Fibroblast of skin of right biceps (primary cell): ENCODE measurements around the gene KCNIP4.
A peak's percentile ranks its signal among the peaks of the same experiment; 100 is the strongest.
"Not testable (repeated sequence)": the region's sequence is repeated elsewhere in the genome, so short reads cannot be mapped to it uniquely, and the experiment has no call there.

ENCODE experiments used
- DNase-seq: peaks from one replicate; pipeline ENCODE4 v3.0.0-alpha.2; 2013

KCNIP4 gene

GRCh38 chr4:21948347-21949072 is at the start of gene KCNIP4:
Gene KCNIP4, minus strand, starts transcription at chr4:21948772.
- peak; percentile 23 for DNase-seq

DNA sequence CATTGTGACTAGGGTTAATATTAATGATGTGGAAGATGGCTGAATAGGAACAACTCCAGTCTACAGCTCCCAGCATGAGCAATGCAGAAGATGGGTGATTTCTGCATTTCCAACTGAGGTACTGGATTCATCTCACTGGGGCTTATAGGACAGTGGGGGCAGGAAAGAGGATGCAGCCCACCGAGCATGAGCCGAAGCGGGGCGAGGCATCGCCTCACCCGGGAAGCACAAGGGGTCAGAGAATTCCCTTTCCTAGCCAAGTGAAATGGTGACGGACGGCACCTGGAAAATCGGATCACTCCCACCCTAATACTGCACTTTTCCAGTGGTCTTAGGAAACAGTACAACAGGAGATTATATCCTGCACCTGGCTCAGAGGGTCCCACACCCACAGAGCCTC is 48.0 kb upstream of the KCNIP4 start:
- DNase-seq: not testable (repeated sequence)

- peak; percentile 69 for DNase-seq
Observed at GRCh38 chr4:21992330-21992729, 43.8 kb upstream of the KCNIP4 start.

DNA sequence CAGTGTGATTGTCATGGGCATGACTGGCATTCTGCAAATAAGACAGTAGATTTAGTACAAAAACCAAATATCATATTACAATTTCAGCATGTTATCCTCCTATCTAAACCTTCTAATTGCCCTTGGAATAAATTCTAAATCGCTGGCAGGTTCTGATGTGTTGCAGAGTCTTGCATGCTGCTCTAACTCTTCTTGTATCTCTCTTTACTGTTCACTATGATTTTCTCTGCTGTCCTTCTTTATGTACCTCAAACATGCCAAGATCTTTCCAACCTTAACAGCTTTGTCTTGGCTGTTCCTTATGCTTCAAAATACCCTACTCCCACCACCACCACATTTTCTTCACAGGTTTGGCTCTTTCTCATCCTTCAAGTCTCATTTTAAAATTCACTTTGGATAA is 43.0 kb upstream of the KCNIP4 start:
- DNase-seq: no peak

- peak; percentile 14 for DNase-seq
Observed at GRCh38 chr4:21991050-21991449, 42.5 kb upstream of the KCNIP4 start.

GRCh38 chr4:21989351-21989750 is 40.8 kb upstream of the KCNIP4 start:
- no peak for DNase-seq

DNA sequence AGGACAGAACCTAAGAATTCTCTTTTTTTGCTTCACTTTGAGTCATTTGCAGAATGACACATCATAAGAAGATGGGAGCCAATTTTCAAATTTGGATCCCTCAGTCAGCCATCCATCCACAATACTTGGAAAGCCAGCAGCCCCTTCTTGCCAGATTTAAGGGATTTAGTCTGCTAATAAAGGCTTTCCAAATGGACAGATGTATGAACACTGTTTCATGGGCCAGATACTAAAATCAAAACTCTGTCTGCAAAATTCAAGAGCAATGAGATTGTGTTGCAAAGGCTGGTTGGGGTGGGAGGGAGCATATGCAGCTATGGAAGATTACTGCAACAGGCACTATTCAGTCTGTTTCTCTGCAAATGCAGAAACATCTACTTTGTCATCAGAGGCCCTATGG is 37.7 kb upstream of the KCNIP4 start:
- DNase-seq: no peak

GRCh38 chr4:21982087-21982486 is 33.5 kb upstream of the KCNIP4 start:
- DNase-seq: no peak

GRCh38 chr4:21979196-21979595 is 30.6 kb upstream of the KCNIP4 start:
- DNase-seq: no peak

DNA sequence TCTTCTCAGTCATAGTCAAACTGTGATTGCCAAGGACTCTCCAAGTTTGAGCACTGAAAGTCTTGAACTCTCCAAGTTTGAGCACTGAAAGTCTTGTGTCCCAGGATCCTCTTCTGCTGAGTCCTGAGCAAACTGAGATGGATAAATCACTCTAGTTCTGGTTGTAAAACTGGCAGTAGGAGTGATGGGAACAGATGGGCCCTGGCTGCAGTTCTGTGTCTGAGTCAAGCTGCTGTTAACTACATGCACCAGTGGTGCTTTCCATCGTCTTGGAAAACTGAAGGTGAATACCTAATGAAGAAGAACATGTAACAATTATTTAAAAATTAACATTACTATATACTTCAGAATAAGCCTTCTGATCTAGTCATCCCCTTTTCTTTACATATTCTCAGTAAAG is 27.6 kb upstream of the KCNIP4 start:
- no peak for DNase-seq

DNA sequence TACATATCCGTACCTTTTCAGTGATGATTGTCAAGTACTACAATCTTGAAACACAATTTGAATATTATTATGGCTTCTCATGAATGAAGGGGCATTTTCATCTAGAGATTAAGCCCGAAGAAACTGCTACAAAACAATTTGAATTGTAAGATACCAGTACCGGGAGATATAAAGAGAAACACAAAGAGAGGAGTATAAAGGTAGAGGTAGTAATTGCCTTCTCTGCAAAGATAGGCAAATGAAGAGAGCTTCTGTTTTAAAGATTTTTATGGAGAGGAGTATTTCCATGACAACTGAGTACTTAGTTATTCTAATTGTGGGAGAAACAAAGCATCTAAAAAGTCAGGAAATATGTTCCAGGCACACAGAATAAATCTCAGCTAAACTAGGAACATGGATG is 25.3 kb upstream of the KCNIP4 start:
- DNase-seq: no peak

DNA sequence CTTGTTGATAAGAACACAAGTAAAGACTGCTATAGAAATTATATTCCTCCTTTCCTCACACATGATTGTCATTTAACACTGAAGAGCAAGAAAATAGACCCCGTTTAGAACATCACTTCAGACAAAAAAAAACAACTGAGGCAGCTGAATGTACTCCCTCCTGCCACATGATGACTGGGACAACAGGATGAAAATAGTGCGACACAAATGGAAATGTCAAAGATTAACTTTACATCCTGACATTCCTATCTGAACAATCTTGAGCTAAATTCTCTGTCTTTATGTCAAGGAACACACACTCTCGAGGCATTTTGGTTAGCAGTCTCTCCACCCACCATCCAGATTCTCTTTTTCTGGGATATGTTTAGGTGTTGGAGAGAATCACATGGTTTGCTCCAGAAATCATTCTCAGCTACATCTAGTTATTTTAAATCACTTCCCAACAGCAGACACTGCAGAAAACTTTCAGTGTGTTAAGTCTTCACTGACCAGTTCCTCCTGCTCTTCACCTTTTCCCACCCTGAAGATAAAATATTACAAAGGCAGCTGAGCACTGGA is 16.3 kb upstream of the KCNIP4 start:
- no peak for DNase-seq

DNA sequence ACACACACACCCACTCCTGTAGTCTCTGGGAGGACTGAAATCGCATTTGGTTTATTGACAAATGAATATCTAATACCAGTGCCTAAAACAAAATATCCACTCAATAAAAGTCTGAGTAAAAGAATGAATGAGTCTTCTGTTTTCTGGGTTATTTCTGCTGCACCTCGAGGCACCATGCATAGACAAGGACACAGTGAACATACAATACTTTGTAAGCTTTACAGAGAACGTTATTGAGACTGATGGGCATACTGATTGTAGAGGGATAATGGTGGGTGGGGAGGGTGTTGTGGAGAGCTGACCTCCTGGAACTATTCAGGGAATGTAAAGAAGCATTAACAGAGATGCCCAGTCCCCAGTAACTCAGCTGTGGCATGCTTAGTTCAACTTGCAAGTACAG is 14.1 kb upstream of the KCNIP4 start:
- no peak for DNase-seq

DNA sequence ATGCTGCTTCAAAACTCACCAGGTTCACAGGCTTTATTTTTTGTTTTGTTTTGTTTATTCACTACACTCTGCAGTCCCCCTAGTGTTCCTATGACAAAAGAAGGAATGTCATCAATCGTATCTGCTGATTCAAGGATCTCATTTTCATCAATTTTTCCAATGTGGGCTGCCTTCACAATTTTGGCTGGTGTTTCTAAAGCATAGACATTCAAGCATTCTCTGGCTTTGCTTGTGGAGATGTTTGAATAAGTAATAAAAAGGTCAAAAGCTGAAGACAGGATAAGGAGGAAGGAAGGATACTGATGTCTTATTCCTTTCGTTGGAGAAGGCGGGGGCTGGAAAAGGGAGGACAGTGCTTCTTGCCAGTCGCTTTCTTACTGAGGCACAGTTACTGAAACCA is 12.2 kb upstream of the KCNIP4 start:
- DNase-seq: no peak

- peak; percentile 3 for DNase-seq
Observed at GRCh38 chr4:21954916-21955315, 6.3 kb upstream of the KCNIP4 start.

DNA sequence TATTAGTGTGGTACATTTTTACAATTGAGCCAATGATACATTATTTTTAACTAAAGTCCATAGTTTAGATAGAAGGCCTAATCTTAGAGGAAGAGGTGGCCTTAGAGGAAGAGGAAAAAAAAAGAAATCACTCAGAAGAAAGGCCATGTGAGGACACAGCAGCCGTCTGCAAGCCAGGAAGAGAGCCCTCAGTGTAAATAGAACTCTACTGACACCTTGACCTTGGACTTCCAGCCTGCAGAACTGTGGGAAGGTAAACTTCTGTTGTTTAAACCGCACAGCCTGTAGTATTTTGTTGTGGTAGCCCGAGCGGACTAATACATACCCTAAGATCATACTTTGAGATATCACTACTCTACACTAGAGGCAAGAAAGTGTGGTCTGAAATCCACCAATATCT is 5.1 kb upstream of the KCNIP4 start:
- no peak for DNase-seq

- no peak for DNase-seq
Observed at GRCh38 chr4:21952549-21952948, 4.0 kb upstream of the KCNIP4 start.

GRCh38 chr4:21949073-21949457 is 493 bp upstream of the KCNIP4 start:
- peak; percentile 26 for DNase-seq

GRCh38 chr4:21947791-21948346 is 703 bp downstream of the KCNIP4 start:
- no peak for DNase-seq

DNA sequence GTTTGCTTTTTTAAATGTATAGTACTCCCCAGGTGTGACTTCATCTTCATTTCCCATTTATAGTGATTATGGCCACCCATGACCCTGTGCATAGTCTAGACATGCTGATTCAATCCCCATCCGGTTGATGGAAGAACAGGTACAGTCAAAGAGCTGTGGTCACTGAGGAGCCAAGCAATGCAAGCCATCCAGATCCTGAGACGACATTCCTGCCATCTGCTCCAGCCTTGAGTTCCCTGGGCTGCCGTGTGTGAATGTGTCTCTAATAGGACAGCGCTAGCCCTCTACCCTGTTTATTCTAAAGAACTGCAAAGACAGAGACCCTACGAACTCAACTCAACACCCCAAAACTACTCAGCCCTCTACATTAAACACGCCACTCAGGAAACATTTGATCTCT is 1.7 kb downstream of the KCNIP4 start:
- no peak for DNase-seq

- no peak for DNase-seq
Observed at GRCh38 chr4:21921526-21922180, 26.9 kb downstream of the KCNIP4 start.

GRCh38 chr4:21915761-21916160 is 32.8 kb downstream of the KCNIP4 start:
- no peak for DNase-seq

DNA sequence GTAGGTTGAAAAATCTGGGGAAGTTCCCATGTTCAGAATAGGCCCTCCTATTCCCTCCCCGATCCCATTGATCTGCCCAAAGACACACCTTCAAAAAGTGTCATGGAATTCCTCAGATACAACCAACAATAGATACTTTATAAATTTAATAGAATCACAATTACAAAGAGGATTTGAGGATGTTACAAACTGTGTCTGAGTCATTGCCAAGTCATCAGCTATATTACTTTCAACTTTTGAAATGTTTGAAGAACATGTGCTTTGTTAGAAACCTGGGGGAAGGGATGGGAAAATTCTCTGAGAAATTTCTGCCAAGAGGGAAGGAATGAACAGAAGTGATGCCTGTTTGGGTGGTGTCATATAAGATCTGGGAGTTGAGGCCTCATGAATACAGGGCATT is 46.7 kb downstream of the KCNIP4 start:
- peak; percentile 69 for DNase-seq

DNA sequence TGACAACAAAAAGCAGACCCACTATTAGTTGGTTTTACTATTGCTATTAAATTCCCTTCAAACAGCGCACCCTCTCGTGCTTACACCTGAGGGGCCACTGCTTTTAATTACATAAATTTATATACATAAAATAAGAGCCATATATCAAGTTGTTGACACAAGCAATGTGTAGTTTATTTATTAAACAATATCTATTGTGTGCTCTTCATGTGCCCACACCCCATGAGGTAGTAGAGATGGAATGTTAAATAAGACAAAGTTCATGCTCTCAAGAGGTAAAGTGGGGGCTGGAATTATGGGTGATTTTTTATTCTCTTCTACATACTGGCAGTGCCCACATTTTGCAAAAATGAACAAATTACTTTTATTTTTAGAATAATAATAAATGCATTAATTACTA is 47.3 kb downstream of the KCNIP4 start:
- DNase-seq: no peak
